Kidney tubule cell (primary cell): ENCODE measurements around the gene NRG3.
A peak's percentile ranks its signal among the peaks of the same experiment; 100 is the strongest.

Experiments
- DNase-seq: peaks from one replicate; pipeline ENCODE4 v3.0.0-alpha.2; 2018; ENCODE audit warnings: low spot score

Gene NRG3

DNA sequence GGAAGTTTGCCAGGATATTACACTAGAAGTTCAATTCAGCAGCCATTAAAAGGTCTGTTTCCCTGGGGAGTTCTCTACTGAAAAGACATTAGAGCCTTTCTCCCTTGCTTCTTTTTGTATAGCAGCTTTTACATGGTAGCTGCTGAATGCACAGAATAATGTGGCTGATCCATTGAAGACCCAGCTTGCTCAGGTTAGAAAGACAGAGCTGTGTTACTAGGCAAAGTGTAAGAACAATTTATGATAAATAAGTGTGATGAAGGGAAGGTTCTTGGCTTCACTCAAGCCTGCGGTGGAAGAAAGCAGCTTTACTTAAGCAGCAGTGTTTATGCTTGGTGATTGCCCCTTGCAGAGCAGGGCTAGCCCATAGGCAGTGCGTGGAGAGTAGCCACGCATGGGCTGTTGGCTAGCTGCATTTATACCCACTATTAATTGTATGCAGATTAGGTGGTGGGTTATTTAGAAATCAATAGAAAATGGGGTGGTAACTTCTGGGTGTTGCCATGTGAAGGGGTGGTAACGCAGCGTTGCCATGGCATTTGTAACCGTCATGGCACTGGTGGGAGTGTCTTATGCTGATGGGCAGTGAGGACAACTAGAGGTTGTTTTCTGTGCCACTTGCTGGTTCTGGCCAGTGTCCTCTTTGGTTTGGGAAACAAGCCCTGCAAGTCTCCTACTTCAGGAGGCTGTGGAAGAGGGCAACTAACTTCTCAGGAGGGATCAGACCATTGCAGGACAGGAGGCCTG, 942.9 kb downstream of the NRG3 start:
- no peak for DNase-seq

DNA sequence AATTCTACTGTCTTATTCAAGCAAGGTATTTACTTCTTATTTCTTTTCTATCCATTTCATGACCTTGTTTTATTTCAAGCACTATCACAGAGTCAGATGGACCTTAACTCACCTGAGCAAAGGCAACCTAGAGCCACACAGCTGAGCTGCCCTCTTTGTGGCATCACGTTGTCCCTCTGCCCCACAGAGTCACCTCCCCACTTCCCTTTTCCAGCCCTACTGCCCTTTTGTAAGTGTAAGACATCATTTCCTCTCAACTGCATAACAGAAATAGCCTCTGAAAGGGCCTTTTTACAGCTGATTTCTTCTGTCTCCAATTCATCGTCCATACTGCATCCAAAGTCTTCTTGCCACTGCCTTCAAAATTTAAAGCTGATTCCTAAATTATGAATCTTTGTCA, 946.0 kb downstream of the NRG3 start:
- DNase-seq = no peak

DNA sequence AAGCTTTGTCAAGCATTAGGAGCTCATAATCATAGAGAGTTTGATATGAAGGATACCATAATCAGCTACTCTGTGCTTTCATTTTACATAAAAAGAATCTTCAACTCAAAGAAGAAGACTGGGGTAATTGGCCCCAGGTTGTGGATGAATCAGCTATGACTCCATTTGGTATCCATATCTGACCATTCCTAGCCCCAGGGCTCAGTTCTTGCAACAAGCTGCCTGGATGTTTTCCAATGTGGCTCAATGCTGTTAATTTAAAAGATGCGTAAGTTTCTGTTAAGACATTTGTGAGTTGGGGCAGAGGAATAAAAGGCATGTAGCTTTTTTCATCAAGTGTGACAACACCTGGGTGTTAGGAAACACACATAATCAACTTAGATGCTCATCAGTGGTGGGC, 951.1 kb downstream of the NRG3 start:
- peak; percentile 10 for DNase-seq

DNA sequence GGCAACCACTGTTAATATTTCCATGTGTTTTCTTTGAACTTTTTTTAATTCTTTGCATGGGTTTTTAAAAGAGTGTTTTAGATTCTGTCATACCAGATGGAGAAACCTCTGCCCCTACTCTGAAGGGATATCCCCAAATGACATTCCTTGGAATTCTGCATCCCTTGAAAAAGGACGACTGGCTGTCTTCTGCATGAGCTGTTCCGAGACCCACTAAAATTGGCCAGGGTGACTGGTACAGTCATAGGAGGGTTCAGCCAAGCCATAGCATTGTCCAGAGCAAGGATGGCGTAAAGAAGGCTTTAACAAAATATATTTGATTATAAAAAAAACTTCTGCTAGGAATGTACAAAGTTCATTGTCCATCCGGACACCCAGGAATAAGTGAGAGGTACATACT, 952.9 kb downstream of the NRG3 start:
- no peak for DNase-seq

DNA sequence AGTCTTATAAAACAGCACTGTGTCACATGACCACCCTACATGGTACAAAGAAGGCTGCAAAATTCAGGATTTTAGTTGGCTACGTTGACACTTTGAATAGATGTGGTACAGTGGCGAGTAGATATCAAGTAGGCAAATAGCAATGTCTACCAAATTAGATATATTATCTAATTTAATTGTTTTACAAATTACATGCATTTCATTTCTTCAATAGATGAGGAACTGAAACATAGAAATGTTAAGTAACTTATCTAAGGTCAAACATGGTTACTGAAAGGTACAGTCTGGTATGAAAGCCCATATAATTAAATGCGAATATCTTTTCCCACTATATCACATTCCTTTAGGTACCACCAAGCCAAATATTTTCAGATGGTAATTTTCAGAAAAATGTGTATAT, 972.2 kb downstream of the NRG3 start:
- no peak for DNase-seq

DNA sequence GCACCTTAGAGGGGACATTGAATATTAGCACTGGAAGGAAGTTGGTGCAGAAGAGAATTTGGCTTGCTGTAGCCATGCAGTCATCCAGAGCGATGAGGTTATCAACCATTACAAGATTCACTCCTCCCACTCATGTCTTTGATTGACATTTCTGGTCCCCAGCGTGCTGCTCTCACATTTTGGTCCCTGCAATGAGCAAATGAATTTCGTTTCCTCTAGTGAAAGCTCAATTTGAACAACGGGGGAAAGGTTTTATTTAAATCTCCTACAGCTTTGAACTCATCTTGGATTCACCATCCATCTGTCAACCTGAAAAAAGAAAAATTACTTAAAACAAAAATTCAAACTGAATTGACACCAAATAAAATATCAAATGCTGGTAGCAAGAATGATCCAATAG, 975.2 kb downstream of the NRG3 start:
- no peak for DNase-seq

DNA sequence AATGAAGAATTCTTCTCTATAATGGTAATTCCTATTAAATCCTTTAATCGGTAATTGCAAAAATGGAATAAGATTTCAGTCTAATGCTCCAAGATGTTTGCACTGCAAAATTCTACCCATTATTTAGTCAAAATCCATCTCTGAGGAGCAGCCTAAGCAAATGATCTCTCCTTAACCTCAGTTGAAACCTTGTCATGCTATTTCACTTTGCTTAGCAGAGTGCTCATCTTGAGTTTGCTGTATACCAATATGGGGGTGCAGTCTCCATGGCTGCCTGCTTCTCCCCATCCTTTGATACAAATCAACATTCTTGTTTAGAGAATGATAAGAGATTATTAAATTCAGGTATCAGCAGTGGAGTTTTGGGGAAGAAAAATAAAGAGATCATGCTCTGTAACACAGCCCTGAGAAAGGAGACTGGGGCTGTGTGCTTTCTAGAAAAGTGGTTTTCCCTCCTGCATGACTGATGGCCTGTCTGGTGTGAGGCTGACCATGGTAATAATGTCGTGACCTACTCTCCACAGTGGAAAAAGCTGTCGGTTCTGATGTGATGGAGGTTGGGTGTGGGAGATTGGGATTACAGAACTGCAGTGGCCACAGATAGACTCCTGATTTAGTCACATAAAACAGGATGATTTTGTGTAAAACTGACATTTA, 982.1 kb downstream of the NRG3 start:
- DNase-seq = no peak

DNA sequence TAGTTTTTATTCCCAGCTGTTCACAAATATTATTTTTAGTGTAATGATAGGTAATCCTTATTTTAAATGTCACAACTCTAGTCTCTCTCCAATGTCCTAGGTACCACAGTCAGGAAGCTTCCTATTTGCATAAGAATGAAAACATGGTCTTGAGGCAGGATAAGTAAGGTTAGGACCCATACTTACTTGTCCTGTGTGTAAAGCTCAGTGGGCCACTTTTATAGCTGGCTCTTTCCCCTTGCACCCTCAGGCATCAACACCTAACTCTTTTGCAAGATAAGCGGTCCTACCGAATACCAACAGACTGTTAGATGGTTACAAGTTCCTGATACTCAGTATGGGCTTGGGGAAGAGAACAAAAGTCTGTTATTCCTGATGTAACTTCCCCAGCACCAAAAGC, 986.9 kb downstream of the NRG3 start:
- DNase-seq = no peak

DNA sequence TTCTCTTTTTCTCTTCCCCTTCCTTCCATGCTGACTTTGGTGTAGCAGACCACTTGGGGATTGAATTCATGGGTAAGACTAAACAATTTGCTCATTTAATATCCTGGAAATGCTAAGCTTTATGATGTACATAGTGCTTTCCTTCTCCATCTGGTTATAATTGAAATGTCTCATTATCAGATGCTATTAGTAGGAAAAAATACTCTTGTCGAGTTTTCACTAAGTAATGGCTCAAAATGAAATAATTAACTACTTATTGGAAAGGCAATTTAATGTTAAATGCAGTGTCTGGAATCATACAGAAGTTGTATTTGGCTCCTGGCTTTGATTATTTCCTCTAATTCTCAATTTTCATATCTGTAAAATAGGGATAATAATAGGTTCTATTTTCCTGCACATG, 990.4 kb downstream of the NRG3 start:
- DNase-seq = no peak

DNA sequence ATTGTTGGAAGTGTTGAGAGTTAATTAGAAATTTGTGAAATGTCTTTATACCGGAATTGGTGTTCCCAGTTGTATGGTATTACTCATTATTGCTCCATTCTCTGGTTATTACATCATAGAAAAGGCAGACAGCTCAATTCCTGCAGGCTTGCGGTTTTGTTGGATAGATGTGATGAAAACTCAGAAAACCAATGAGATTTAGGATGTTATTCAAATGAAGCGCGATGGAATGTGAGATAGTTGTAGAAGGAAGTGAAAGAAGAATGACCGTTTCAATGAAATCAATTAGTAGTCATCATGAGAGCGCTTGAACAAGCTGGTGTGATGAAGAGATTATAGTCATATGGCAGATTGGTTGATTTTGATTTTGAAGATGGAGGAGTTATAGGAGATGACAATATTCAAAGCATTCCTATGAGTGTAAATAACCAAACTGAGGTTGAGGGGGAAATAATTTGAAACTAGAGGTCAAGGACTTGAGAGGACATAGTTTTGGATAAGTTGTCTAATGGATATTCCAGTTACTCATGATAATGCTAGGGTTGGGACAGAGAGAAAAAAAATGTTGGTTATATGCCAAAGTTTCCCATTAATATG, 991.5 kb downstream of the NRG3 start:
- DNase-seq = peak; percentile 18

DNA sequence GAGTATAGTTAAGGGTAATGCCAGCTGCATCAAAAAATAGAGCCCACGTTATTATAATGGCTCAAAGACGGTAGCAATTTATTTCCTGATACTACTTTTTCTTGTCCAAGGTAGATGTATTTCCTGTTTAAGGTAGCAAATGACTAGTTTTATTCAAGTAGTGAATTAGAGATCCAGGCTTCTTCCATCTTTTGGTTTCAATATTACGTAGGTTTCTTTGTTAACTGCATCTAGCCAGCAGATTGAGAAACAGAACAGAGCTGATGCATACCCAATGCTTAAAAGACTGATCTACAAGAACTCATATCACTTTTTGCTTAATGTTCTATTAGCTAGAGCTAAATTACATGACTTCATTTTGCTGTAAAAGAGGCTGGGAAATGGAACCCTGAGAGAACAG, 992.1 kb downstream of the NRG3 start:
- DNase-seq = no peak

DNA sequence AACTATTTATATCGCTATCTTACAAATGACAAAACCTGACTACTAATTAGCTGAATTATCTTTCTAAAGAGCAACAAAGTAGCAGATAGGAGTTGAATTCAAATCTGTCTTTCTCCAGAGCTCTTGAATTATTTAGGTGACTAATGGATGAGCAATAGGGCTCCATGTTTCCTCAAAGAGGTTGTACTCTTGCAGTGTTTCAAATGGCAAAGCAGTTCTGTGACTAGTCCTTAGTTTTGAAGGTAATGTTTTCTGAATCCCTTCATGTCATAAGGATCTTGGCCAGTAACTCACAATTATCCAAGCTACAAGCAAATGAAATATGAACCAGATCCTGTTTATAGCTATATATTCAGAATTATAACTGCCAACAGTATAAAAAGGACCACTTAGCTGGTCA, 999.7 kb downstream of the NRG3 start:
- DNase-seq = peak; percentile 56

DNA sequence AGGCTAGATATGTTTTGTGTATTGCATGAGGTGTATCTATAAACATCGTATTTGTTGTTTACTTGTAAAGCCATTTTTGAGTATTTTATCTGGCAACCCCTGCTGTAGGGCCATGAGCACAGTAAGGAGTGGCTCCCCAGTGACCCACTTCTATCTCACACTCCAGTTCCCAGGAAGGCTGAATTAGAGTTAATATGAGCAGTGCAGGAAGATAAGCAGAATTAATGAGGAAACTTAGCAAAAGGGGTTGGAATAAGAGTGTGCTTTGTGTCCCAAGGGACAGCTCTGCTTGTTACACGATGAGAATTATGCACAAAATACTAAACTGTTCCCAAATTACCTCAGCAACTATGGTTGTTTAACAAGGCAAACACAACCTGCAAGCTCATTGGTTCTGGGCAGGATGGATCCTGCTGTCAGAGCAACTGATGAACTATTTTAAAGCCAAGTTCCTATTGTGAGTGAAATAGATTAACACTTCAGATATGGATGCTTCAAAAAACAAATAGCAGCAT, 1005.8 kb downstream of the NRG3 start:
- no peak for DNase-seq

DNA sequence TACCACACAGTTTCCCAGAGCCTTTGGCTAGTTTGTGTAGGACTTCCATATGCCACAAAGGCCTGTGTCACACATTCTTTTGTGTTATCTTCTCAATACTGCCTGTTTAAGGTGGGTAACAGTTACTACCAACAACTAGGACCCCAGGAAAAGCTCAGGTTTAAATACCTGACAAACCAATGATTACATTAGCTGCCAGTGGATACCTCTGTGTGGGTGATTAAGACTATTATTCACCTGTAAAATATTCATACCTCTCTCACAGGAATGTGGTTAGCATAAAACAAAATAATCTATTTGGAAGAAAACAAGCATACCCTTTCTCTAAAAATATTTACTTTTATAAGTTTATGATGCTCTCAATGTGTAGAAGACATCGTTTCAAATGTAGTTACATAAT, 1007.7 kb downstream of the NRG3 start:
- DNase-seq = peak; percentile 71

DNA sequence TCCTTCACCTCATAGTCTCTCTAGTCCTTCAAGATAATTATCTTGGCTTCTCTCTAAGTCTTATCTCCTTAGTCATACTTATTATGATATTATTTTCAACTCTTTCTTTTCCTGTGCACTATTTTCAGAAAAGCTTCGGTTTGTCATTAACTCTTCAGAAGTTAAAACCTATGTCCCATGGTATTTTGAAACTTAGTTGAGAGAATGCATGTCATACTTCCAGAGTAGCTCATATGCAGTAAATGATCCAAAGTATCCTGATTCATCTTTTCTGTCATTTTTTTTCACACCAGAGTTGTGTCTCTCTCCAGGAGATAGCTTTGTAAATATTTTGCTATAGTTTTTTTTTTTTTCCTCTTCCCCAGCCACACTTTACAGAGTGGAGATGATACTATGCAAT, 1008.6 kb downstream of the NRG3 start:
- peak; percentile 84 for DNase-seq

DNA sequence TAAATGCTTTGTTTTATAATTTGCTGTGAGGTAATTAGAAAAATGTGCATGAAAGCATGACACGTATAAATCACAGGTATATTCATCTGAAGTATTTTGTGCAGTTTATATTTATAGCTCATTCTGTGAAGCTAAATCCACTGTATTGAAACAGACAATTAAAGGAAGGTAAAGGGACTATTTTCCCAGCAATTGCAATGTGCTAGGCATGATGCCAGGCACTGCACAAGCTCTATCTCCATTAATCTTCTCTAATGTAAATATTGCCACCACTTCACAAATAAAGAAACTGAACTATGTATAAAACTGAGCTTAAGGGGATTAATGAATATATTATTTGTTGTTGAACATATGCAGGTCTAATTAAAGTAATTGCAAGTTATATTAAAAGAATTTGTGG, 1012.5 kb downstream of the NRG3 start:
- DNase-seq = no peak

DNA sequence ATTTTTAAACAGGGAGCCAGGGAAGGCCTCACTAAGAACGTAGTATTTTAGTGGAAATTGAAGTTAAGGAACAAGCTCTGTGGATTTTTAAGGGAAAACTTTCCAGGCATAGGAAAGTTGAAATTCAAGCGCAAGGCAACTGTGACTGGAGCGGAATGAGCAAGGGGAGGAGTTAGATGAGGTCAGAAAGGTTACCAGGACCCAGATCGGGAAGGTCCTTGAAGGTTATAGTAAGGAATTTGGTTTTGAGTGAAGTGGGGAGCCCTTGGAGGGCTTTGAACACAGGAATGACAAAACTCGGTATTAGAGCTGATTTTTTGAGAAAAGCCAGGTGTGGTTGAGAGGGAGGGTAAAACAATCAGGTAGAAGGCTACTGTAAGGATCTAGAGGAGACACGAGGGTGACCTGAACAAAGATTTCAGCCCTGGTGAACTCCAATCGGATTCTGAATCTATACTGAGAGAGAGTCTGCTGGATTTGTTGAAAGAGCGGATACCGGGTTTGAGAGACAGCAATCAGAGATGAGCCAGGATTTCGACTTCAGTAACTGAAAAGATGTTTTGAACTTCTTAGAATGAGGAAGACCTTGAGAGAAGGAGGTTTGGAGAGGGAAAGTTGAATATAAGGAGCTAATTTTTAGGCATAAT, 1013.9 kb downstream of the NRG3 start:
- no peak for DNase-seq

DNA sequence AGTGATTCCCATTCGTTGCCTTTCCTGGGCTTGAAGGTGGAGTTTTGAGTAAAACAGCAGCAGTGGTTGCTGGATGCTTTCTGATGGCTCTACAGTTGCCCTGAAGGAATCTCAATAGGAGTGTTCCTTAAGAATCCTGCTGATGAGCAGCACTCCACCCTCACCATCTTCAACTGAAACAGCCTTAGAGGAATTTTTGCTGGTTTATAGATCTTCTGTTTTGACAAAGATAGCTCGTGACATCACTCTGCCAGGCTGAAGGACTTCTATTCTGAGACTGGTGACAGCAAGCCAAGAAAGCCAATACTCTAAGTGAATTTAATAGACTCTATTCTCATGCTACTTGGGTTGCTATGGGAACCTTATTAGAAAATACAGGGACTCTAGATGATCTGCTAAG, 1014.7 kb downstream of the NRG3 start:
- no peak for DNase-seq

DNA sequence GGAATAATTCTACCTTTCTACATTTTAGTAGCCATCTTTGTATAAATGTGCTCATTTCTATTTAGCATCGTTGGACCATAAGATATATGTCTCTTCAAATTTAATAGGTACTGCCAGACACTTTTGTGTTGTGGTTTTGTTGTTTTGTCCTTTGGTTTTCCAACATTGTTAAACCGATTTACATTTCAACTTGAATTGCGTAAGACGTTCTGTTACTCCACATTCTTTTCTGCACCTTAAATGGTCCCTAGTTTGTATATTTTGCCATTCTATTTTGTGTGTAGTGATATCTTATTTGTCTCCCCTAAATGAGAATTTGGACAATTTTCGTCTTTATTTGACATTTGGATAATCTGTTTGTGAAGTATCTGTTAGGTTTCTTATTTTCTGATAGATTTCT, 1015.6 kb downstream of the NRG3 start:
- no peak for DNase-seq

DNA sequence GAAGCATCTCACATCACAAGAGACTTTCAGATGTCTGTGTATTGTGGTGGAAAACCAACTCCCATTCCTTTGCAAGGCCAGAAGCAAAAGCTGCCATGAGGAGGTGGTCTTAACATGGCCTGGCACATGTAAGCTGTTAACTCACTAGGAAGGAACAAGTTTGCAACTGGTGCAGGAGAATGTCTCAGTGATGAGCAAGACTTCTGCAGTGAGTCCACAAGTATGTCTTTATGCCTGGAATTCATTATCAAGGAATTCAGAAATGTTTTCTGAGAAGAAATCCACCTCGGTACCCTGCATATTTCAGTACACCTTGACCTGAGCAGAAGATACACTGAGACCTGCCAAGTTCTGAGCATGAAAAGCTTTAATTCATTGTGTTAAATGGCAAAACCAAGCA, 1033.1 kb downstream of the NRG3 start:
- DNase-seq = no peak

DNA sequence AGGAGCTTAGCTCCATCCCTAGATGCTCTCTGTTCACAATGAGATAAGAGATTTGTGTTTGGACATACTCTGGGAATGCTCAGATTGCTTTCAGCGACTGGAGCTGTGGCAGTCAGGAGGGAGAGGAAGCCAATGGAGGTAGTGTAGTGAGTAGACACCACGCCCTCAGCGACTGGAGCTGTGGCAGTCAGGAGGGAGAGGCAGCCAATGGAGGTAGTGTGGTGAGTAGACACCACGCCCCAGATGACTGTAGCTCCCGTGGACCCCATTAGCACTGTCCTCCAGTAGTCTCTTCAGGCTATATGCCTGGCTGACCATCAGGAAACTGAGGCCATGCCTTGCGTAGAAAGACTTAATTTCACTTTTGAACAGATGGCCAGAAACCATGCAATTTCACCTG, 1033.8 kb downstream of the NRG3 start:
- no peak for DNase-seq

DNA sequence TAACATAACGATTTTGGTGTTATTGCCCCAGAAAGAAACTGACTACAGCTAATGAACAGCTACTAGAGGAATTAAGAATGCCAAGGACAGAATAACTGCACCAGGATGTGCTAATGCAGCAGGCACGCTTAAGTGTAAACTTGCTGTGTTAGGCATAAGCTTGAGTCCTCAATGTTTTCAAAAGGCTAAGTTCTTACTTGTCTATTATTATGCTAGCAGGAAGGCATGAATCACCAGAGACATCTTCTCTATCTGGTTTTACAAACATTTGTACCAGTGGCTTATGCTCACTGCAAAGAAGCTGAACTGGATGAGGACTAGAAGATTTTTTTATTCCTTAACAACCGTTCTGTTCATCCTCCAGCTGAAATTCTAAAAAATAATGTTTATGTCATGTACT, 1035.3 kb downstream of the NRG3 start:
- no peak for DNase-seq

DNA sequence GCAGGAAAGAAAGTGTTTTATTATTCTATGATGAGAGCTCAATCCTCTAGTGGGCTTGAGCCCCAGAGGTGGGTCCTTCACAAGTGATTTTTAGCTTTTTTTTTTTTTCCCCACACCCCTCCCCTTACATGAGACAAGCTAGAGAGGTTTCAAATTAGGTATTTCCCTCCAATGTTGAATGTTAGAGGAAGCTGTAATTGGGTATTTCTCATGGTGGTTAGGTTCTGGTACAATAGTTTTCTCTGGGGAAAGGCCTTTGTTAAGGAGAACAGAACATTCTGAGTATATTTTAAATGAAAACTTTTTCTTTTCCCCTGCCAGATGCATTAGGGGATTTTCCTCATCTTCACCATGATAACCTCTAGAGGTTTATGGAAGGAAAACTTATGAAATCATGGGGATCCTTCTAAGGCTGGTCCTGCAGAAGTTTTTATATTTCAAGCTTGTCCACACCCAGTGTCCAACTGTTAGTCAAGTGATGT, 1039.7 kb downstream of the NRG3 start:
- DNase-seq = no peak
